Measurements from ENCODE around the gene TNMD.

TNMD gene

GRCh38 chrX:100606753-100607152, 22.0 kb downstream of the TNMD start:
- H3K4me3 ChIP-seq (replicated peaks; ENCODE audit: insufficient read depth, low read length), result no peak overlapping the region
- DNase-seq (ENCODE audit: low read depth in 1 of 2, low spot score in 1 of 2), result peak in 1 of 2 experiments; percentile 1
- TF ChIP-seq SPI1 (IDR thresholded peaks at IDR 0.05; ENCODE audit: borderline replicate concordance, low read depth) (no peak), CTCF (IDR thresholded peaks at IDR 0.05; ENCODE audit: insufficient read depth, low read length) (no peak), REST (IDR thresholded peaks at IDR 0.05; ENCODE audit: insufficient replicate concordance, low read depth) (no peak), POLR2AphosphoS5 (IDR thresholded peaks at IDR 0.05; ENCODE audit: low read depth) (no peak), GABPA (IDR thresholded peaks at IDR 0.05; ENCODE audit: low read depth) (no peak)
- H3K27ac ChIP-seq (replicated peaks), result no peak overlapping the region
- H3K27me3 ChIP-seq (ENCODE audit: insufficient read depth, poor library complexity, severe bottlenecking), result peaks cover 16% of the 10 kb centered on the region

GRCh38 chrX:100609591-100609990, 24.9 kb downstream of the TNMD start:
- H3K27ac ChIP-seq (replicated peaks), result no peak overlapping the region
- H3K27me3 ChIP-seq (ENCODE audit: insufficient read depth, poor library complexity, severe bottlenecking), result peaks cover 21% of the 10 kb centered on the region
- DNase-seq (ENCODE audit: low read depth in 1 of 2, low spot score in 1 of 2), result no peak
- no peak overlapping the region for H3K4me3 ChIP-seq (replicated peaks; ENCODE audit: insufficient read depth, low read length)
- no peak for TF ChIP-seq REST (IDR thresholded peaks at IDR 0.05; ENCODE audit: insufficient replicate concordance, low read depth)
- no peak for TF ChIP-seq POLR2AphosphoS5 (IDR thresholded peaks at IDR 0.05; ENCODE audit: low read depth)
- no peak for TF ChIP-seq SPI1 (IDR thresholded peaks at IDR 0.05; ENCODE audit: borderline replicate concordance, low read depth)
- no peak for TF ChIP-seq CTCF (IDR thresholded peaks at IDR 0.05; ENCODE audit: insufficient read depth, low read length)
- no peak for TF ChIP-seq GABPA (IDR thresholded peaks at IDR 0.05; ENCODE audit: low read depth)

GRCh38 chrX:100611951-100612350, 27.2 kb downstream of the TNMD start:
- no peak for DNase-seq (ENCODE audit: low read depth in 1 of 2, low spot score in 1 of 2)
- H3K27ac ChIP-seq (replicated peaks), result no peak overlapping the region
- H3K27me3 ChIP-seq (ENCODE audit: insufficient read depth, poor library complexity, severe bottlenecking), result peaks cover 9% of the 10 kb centered on the region
- H3K4me3 ChIP-seq (replicated peaks; ENCODE audit: insufficient read depth, low read length), result no peak overlapping the region
- TF ChIP-seq REST (IDR thresholded peaks at IDR 0.05; ENCODE audit: insufficient replicate concordance, low read depth) (no peak), GABPA (IDR thresholded peaks at IDR 0.05; ENCODE audit: low read depth) (no peak), POLR2AphosphoS5 (IDR thresholded peaks at IDR 0.05; ENCODE audit: low read depth) (no peak)

Measured in HL-60 (cell line).